NCI-H1436 treated with DMSO at 0.1 percent for 48 hours (cell line): ENCODE data around the gene TSPYL4.

Experiments
- DNase-seq: peaks from one replicate; lab custom pipeline; 2025; lab: John Stamatoyannopoulos, UW

Gene TSPYL4

GRCh38 chr6:116271149-116271708, 17.4 kb upstream of the TSPYL4 start:
- no peak for DNase-seq

GRCh38 chr6:116268589-116269293, 14.9 kb upstream of the TSPYL4 start:
- DNase-seq = peak; percentile 32

GRCh38 chr6:116267836-116268588, 14.1 kb upstream of the TSPYL4 start:
- DNase-seq = no peak

- no peak for DNase-seq
These were observed 12.9 kb upstream of the TSPYL4 start for GRCh38 chr6:116266803-116267202.

- DNase-seq = no peak
These were observed 11.4 kb upstream of the TSPYL4 start for GRCh38 chr6:116265041-116265829.

- no peak for DNase-seq
These were observed 9.5 kb upstream of the TSPYL4 start for GRCh38 chr6:116263353-116263752.

GRCh38 chr6:116258520-116258919, 4.6 kb upstream of the TSPYL4 start:
- no peak for DNase-seq

GRCh38 chr6:116256694-116257093, 2.8 kb upstream of the TSPYL4 start:
- no peak for DNase-seq

- no peak for DNase-seq
These were observed 1.4 kb upstream of the TSPYL4 start for GRCh38 chr6:116255246-116255800.

- DNase-seq = no peak
These were observed 602 bp upstream of the TSPYL4 start for GRCh38 chr6:116254297-116255056.

- no peak for DNase-seq
These were observed 729 bp downstream of the TSPYL4 start for GRCh38 chr6:116253188-116253504.

GRCh38 chr6:116251568-116252384, 2.1 kb downstream of the TSPYL4 start:
- no peak for DNase-seq

- no peak for DNase-seq
These were observed 5.3 kb downstream of the TSPYL4 start for GRCh38 chr6:116248577-116248976.

- no peak for DNase-seq
These were observed 6.6 kb downstream of the TSPYL4 start for GRCh38 chr6:116247285-116247684.

- no peak for DNase-seq
These were observed 7.8 kb downstream of the TSPYL4 start for GRCh38 chr6:116246089-116246488.

- DNase-seq = peak; percentile 45
These were observed 9.6 kb downstream of the TSPYL4 start for GRCh38 chr6:116244284-116244683.

- no peak for DNase-seq
These were observed 14.0 kb downstream of the TSPYL4 start for GRCh38 chr6:116239856-116240255.

- no peak for DNase-seq
These were observed 14.6 kb downstream of the TSPYL4 start for GRCh38 chr6:116239256-116239655.

- DNase-seq = no peak
These were observed 15.8 kb downstream of the TSPYL4 start for GRCh38 chr6:116238083-116238482.

- DNase-seq = no peak
These were observed 19.2 kb downstream of the TSPYL4 start for GRCh38 chr6:116234689-116235088.
